Esophagus (tissue), 2 donors: ENCODE measurements around the gene BPIFB6. TPM values are rescaled to one million over a fixed set of nuclear protein-coding genes. Genes with fewer than 3 reads are reported as not detected.

Experiments used
- H3K27ac ChIP-seq, 2 donors: one replicate each; pipeline ENCODE4 v1.5.1; 2013; ENCODE audit warnings: low read depth in 2 of 2, mild to moderate bottlenecking in 2 of 2, inconsistent platforms in 1 of 2, low read length in 1 of 2, moderate library complexity in 1 of 2
- H3K27me3 ChIP-seq, 2 donors: one replicate each; pipeline ENCODE4 v1.6.1; 2013; ENCODE audit warnings: low read length in 2 of 2, control low read depth in 1 of 2, mild to moderate bottlenecking in 1 of 2; ENCODE audit not compliant: insufficient read depth in 2 of 2, control insufficient read depth in 1 of 2
- H3K36me3 ChIP-seq, 2 donors: one replicate each; pipeline ENCODE4 v1.6.1; 2013; ENCODE audit warnings: low read length in 1 of 2; ENCODE audit not compliant: control insufficient read depth in 2 of 2, insufficient read depth in 2 of 2
- H3K4me1 ChIP-seq, 2 donors: one replicate each; pipeline ENCODE4 v1.6.1; 2013; ENCODE audit warnings: low read length in 1 of 2; ENCODE audit not compliant: control insufficient read depth in 2 of 2, insufficient read depth in 2 of 2
- H3K4me3 ChIP-seq, 2 donors: one replicate each; pipeline ENCODE4 v1.5.1; 2013; ENCODE audit warnings: low read length in 2 of 2, mild to moderate bottlenecking in 2 of 2, low read depth in 1 of 2, moderate library complexity in 1 of 2
- H3K9me3 ChIP-seq, 2 donors: one replicate each; pipeline ENCODE4 v1.6.1; 2013; ENCODE audit warnings: mild to moderate bottlenecking in 2 of 2, low read depth in 1 of 2, low read length in 1 of 2, moderate library complexity in 1 of 2; ENCODE audit not compliant: control insufficient read depth in 2 of 2, insufficient read depth in 1 of 2
- WGBS, 2 donors: extraction: QIAGEN DNeasy Blood & Tissue Kit; methylation state at CpG; one replicate each; pipeline ENCODE4 v1.1.7; 2013; 5-methylcytosine and 5-hydroxymethylcytosine counted together
- polyA plus RNA-seq, 2 donors: library from polyadenylated mRNA; stranded (reverse); fragments of 200-250 nt; gene quantifications; one replicate each; pipeline ENCODE4 v1.2.3, GENCODE V29; 2013
- donor health status: healthy with polysubstance abuse.
- donor health status: Bipolar disorder and iron deficiency.

BPIFB6 gene
- polyA plus RNA-seq, 2 donors: not detected

DNA sequence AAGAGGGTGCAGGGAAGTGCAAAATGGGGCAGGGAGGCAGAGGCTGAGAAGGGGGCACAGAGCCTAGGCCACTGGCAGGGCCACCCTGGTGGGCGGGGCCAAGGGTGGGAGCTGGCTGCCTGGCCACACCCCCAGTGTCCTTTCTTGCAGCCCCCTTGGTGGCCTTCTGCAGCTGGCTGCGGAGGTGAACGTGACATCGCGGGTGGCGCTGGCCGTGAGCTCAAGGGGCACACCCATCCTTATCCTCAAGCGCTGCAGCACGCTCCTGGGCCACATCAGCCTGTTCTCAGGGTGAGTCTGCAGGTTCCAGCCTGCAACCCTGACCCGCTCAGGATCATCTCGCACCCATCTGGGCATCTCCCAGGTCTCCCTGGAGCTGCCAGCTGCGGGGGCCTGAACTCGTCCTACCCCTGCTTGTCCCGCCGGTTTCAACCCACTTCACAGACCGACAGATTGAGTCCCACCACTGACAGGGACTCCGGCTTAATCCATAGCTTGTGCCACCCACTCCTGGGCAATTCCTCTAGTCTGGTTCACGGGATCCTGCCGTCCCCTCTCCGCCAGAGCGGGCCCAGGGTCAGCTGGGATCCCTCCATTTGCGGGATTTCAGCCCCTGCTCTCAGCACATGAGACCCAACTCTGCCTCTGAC is 28.4 kb downstream of the BPIFB6 start:
- no peaks in the 10 kb centered on the region for H3K4me1 ChIP-seq

DNA sequence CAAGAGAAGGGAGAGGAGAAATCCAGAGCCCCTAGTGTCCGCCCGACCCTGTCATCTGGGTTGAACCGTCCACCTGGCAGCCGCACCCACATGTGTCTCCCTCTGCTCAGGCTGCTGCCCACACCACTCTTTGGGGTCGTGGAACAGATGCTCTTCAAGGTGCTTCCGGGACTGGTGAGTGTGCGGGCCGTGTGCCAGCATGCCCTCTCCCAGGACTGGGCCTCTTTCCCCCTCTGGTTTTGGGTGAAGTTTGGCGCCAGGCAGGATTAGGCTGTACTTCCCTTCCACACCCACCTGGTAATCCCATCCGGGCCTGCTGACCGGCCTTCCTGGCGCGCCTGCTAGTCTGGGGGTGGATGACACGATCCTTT is 30.2 kb downstream of the BPIFB6 start:
- 69 to 72% methylated on average over 14 of the region's 14 CpGs for WGBS, 2 donors
- H3K9me3 ChIP-seq: no peaks in the 10 kb centered on the region
- no peak overlapping the region for H3K27ac ChIP-seq
- no peak overlapping the region for H3K4me3 ChIP-seq
- no peaks in the 10 kb centered on the region for H3K36me3 ChIP-seq
- no peaks in the 10 kb centered on the region for H3K27me3 ChIP-seq
- no peaks in the 10 kb centered on the region for H3K4me1 ChIP-seq

More for the DNA sequence above, 28.4 kb downstream of the BPIFB6 start:
- no peak overlapping the region for H3K4me3 ChIP-seq
- 66 to 76% methylated on average over 22 of the region's 22 CpGs for WGBS, 2 donors
- H3K27ac ChIP-seq: no peak overlapping the region
- no peaks in the 10 kb centered on the region for H3K27me3 ChIP-seq
- no peaks in the 10 kb centered on the region for H3K36me3 ChIP-seq
- H3K9me3 ChIP-seq: no peaks in the 10 kb centered on the region

DNA sequence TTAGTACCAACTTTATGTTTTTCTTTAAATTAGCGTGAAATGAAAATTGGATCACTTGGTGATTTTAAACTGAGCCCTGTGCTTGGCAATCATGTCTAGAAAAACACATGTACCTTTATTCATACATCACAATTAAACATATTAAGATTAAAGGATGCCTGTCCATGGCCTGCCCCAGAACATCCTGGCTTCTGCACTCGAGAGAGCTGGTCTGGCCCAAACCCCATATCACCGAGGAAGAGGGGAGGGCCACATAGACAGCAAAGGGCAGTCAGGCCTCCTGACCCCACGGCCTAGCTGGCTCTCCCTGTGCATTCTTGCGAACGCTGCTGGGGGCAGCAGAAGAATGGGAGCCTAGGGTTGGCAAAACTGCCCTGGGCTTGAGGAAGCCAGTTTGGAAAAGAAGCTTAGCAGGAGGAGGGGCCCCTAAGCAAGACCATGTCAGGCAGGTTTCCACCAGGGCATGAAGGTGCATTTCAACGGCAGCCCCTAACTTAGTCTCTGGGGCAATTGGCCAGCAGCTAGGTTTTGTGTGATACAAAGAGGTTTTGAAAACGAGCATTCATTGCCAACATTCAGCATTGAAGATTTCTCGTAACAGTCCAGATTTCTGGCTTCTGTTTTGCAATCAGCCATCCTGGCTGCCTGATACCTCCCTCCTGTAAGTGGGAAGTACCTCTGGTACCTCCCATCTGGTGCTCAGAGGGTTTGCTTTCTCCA is 30.8 kb downstream of the BPIFB6 start:
- Histone ChIP-seq H3K4me1 (no peaks in the 10 kb centered on the region), H3K27me3 (no peaks in the 10 kb centered on the region), H3K4me3 (no peak overlapping the region), H3K9me3 (no peaks in the 10 kb centered on the region), H3K36me3 (no peaks in the 10 kb centered on the region), H3K27ac (no peak overlapping the region)
- 51 to 52% methylated on average over 9 of the region's 9 CpGs for WGBS, 2 donors

DNA sequence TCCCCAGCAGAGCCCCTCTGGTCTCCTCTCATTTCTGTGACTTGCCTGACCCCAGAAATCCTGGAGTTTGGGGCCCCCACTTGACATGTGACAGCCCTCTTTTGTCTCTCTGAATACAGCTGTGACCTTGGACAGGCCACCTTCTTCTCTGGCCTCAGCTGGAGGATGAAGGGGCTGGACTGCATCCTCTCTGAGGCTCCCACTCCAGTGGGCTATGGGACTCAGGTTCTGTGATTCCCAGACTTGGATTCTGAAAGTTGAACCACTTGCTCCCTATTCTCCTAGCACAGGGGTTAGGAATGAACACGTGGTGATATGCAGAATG is 31.3 kb downstream of the BPIFB6 start:
- H3K27me3 ChIP-seq: no peaks in the 10 kb centered on the region
- WGBS, 2 donors: 83 to 89% methylated on average over 1 of the region's 1 CpG

DNA sequence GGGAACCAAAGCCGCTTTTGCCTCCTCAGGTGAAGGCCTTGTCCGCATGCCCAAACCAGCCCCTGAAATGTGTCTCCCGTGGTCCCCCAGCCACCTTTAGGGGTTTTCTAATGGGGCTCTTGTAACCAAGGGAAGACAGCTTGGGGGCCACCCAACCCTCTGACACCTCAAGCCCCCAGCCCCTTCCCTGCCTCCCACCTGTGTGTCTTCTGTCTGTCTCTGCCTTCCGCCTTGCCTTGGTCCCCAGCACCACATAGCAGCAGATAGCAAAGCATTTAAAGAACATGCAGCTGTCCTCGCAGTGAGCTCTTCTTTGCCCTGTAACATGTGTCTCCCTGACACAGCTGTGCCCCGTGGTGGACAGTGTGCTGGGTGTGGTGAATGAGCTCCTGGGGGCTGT is 31.8 kb downstream of the BPIFB6 start:
- WGBS, 2 donors: 88 to 91% methylated on average over 6 of the region's 6 CpGs
- no peaks in the 10 kb centered on the region for H3K9me3 ChIP-seq

More for the DNA sequence above, 31.3 kb downstream of the BPIFB6 start:
- no peaks in the 10 kb centered on the region for H3K4me1 ChIP-seq
- H3K27ac ChIP-seq: no peak overlapping the region
- no peak overlapping the region for H3K4me3 ChIP-seq
- no peaks in the 10 kb centered on the region for H3K9me3 ChIP-seq
- no peaks in the 10 kb centered on the region for H3K36me3 ChIP-seq

DNA sequence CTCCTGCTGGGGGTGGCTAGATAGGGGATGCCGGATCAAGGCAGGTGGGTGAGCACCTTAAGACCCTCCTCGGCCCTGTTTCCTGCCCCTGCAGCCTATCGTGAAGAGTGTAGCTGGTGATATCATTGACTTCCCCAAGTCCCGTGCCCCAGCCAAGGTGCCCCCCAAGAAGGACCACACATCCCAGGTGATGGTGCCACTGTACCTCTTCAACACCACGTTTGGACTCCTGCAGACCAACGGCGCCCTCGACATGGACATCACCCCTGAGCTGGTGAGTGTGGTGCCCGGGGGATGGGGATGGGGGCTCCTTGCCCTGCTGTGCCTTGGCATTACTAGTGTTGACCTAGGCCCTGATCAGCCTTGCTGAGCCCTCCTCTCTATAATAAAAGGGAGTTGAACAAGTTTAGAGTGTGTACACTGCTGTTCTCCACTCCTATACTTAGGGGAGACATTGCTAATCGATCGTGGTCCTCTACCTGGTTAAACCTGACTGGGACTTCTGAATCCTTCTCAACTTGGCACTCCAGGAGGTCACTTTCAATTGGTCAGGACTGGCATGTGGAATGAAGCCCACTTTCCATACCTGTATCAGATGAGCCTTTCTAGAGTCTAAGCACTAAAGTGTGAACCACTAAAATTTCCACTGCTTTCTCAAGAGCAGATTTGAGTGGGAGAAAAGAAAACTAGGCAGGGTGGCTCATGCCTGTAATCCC is 33.3 kb downstream of the BPIFB6 start:
- no peak overlapping the region for H3K27ac ChIP-seq
- H3K27me3 ChIP-seq: no peaks in the 10 kb centered on the region
- no peaks in the 10 kb centered on the region for H3K9me3 ChIP-seq
- 92 to 93% methylated on average over 11 of the region's 11 CpGs for WGBS, 2 donors
- H3K36me3 ChIP-seq: no peaks in the 10 kb centered on the region
- no peak overlapping the region for H3K4me3 ChIP-seq
- no peaks in the 10 kb centered on the region for H3K4me1 ChIP-seq

More for the DNA sequence above, 31.8 kb downstream of the BPIFB6 start:
- Histone ChIP-seq H3K4me1 (no peaks in the 10 kb centered on the region), H3K27ac (no peak overlapping the region), H3K4me3 (no peak overlapping the region), H3K27me3 (no peaks in the 10 kb centered on the region), H3K36me3 (no peaks in the 10 kb centered on the region)

DNA sequence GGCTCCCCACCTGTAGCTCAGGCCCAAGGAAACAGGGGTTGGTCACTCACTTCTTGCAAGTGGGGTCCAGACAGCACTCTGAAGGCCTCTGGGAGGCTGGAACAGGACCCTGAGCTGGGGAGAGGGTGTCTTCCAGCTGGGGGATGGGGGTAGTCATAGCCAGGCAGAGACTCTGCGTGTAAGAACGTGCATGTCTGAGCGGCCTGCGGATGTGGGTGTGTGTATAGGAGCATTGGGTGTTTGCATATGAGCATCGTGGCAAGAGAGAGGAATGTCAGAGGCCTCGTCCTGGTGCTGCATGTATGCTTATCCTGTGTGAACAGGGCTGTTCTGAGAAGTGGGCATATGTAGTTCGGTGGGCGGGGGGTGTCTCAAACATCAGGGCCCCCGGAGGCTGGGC is 34.3 kb downstream of the BPIFB6 start:
- WGBS, 2 donors: 59 to 63% methylated on average over 9 of the region's 9 CpGs
- H3K36me3 ChIP-seq: no peaks in the 10 kb centered on the region

DNA sequence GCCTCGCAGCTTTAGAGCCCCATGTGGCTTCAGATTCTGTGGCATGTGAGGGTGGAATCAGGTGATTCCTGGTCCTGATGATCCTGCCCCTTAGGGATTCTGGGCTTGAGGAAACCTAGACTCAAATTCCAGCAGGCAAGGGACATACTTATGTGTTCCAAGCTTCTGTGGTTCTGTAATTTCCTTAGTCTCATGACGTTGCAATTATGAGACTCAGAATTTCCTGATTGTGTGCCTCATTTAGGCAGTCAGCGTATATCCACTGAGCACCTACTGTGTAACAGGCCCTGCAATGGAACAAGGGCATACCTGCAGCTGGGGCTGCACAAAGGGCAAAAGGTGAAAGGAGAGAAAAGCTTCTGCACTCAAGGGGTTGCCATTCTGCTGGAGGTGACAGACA is 36.4 kb downstream of the BPIFB6 start:
- Histone ChIP-seq H3K27me3 (no peaks in the 10 kb centered on the region), H3K4me1 (no peaks in the 10 kb centered on the region), H3K27ac (no peak overlapping the region), H3K9me3 (no peaks in the 10 kb centered on the region), H3K36me3 (no peaks in the 10 kb centered on the region), H3K4me3 (no peak overlapping the region)
- WGBS, 2 donors: 73 to 81% methylated on average over 3 of the region's 3 CpGs

More for the DNA sequence above, 34.3 kb downstream of the BPIFB6 start:
- Histone ChIP-seq H3K4me3 (no peak overlapping the region), H3K27ac (no peak overlapping the region), H3K27me3 (no peaks in the 10 kb centered on the region), H3K4me1 (no peaks in the 10 kb centered on the region), H3K9me3 (no peaks in the 10 kb centered on the region)

DNA sequence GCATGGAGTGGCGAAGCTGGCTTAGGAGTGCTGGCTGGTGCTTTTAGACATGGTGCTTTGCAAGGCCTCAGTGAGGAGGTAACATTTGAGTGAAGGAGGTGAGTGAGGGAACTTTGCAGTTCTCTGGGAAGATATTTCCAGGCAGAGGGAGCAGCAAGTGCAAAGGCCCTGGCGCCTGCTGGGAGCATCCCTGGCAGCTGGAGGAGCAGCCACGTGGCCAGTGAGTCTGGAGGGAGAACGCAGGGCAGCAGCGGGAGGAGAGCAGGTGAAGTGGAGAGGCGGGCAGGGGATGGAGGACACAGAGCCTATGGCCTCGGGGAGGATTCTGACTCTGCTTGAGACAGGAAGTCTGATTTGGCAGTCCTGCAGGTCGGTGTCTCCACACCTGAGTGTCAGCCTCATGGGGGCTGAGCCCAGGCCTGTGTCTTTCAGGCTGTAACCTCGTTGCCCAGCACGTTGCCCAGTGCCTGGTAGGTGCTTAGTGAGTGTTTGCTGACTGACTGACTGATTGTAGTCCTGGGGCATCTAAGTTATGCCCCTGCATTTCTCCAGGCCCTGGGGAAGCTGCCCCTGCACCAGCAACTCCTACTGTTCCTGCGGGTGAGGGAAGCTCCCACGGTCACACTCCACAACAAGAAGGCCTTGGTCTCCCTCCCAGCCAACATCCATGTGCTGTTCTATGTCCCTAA is 36.9 kb downstream of the BPIFB6 start:
- WGBS, 2 donors: 81% methylated on average over 12 of the region's 12 CpGs
- no peaks in the 10 kb centered on the region for H3K36me3 ChIP-seq

More for the DNA sequence above, 36.9 kb downstream of the BPIFB6 start:
- Histone ChIP-seq H3K4me3 (no peak overlapping the region), H3K9me3 (no peaks in the 10 kb centered on the region), H3K4me1 (no peaks in the 10 kb centered on the region), H3K27ac (no peak overlapping the region), H3K27me3 (no peaks in the 10 kb centered on the region)
